Measurements from ENCODE around the gene BPI. TPM values are rescaled to one million over a fixed set of nuclear protein-coding genes. Genes with fewer than 3 reads are reported as not detected.
A peak's percentile ranks its signal among the peaks of the same experiment; 100 is the strongest.

The BPI gene
- total RNA-seq, 6 experiments from 2014 or later: 0.26 to 1.3 (median 0.60) TPM; not detected in 2

GRCh38 chr20:38330638-38331037 lies 26.7 kb downstream of the BPI start:
- no peak overlapping the region for H3K27ac ChIP-seq
- 19% methylated on average over 3 of the region's 3 CpGs for WGBS (ENCODE audit: insufficient coverage, low coverage, low lambda C conversion rate, missing lambda C conversion rate)
- peak; percentile 42 to 78 (median 71) for DNase-seq
- no peaks in the 10 kb centered on the region for H3K9me3 ChIP-seq
- intact Hi-C loops (cut with DNase I): loop anchor here (10.0 kb wide), 1 partner anchor 84 kb away; no protein-coding TSS in a partner anchor
- H3K4me3 ChIP-seq: no peak overlapping the region
- H3K4me1 ChIP-seq: peaks cover 0 to 13% (median 6%) of the 10 kb centered on the region in 4 donors
- TF ChIP-seq, protein P1, sequence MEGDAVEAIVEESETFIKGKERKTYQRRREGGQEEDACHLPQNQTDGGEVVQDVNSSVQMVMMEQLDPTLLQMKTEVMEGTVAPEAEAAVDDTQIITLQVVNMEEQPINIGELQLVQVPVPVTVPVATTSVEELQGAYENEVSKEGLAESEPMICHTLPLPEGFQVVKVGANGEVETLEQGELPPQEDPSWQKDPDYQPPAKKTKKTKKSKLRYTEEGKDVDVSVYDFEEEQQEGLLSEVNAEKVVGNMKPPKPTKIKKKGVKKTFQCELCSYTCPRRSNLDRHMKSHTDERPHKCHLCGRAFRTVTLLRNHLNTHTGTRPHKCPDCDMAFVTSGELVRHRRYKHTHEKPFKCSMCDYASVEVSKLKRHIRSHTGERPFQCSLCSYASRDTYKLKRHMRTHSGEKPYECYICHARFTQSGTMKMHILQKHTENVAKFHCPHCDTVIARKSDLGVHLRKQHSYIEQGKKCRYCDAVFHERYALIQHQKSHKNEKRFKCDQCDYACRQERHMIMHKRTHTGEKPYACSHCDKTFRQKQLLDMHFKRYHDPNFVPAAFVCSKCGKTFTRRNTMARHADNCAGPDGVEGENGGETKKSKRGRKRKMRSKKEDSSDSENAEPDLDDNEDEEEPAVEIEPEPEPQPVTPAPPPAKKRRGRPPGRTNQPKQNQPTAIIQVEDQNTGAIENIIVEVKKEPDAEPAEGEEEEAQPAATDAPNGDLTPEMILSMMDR (IDR thresholded peaks at IDR 0.05): no peak
- no peak for TF ChIP-seq POLR2A (IDR thresholded peaks at IDR 0.05)
- H3K36me3 ChIP-seq: no peaks in the 10 kb centered on the region
- ATAC-seq: peak; percentile 88 to 97 (median 93)
- no peaks in the 10 kb centered on the region for H3K27me3 ChIP-seq

DNA sequence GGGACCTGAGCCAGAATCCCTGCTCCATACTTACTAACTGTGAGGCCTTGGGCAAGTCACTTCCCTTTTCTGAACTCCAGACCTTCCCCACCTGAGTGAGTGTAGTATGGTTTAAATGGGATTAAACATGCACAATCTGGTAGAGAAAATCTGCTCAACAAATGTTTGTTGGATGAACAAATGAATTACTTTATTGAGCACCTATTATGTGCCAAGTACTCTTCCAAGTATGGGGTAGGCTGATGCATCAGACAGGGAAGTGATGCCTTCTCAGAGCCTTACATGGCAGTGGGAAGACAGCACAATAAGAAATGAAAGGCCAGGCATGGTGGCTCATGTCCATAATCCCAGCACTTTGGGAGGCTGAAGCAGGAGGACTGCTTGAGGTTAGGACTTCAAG lies 27.3 kb downstream of the BPI start:
- Histone ChIP-seq H3K4me1 (peaks cover 0 to 13% (median 6%) of the 10 kb centered on the region in 4 donors), H3K27ac (no peak overlapping the region), H3K27me3 (no peaks in the 10 kb centered on the region), H3K9me3 (no peaks in the 10 kb centered on the region), H3K4me3 (no peak overlapping the region), H3K36me3 (no peaks in the 10 kb centered on the region)
- no peak for DNase-seq
- no peak for ATAC-seq
- TF ChIP-seq, protein P1 (IDR thresholded peaks at IDR 0.05): no peak
- no peak for TF ChIP-seq POLR2A (IDR thresholded peaks at IDR 0.05)
- intact Hi-C loops (cut with DNase I): loop anchor here (10.0 kb wide), 1 partner anchor 84 kb away; no protein-coding TSS in a partner anchor

GRCh38 chr20:38331814-38332213 lies 27.9 kb downstream of the BPI start:
- intact Hi-C loops (cut with DNase I): loop anchor here (10.0 kb wide), 1 partner anchor 83 kb away; no protein-coding TSS in a partner anchor
- no peak for TF ChIP-seq POLR2A (IDR thresholded peaks at IDR 0.05)
- TF ChIP-seq, protein P1 (IDR thresholded peaks at IDR 0.05): no peak
- ATAC-seq: no peak
- Histone ChIP-seq H3K9me3 (no peaks in the 10 kb centered on the region), H3K4me1 (peaks cover 0 to 13% (median 6%) of the 10 kb centered on the region in 4 donors), H3K27me3 (no peaks in the 10 kb centered on the region), H3K27ac (no peak overlapping the region), H3K36me3 (no peaks in the 10 kb centered on the region), H3K4me3 (no peak overlapping the region)
- WGBS (ENCODE audit: insufficient coverage, low coverage, low lambda C conversion rate, missing lambda C conversion rate): 81% methylated on average over 8 of the region's 8 CpGs
- no peak for DNase-seq

GRCh38 chr20:38334016-38334415 lies 30.1 kb downstream of the BPI start:
- H3K4me3 ChIP-seq: no peak overlapping the region
- H3K36me3 ChIP-seq: no peaks in the 10 kb centered on the region
- 79% methylated on average over 7 of the region's 8 CpGs for WGBS (ENCODE audit: insufficient coverage, low coverage, low lambda C conversion rate, missing lambda C conversion rate)
- no peak overlapping the region for H3K27ac ChIP-seq
- DNase-seq (no peak), ATAC-seq (no peak)
- intact Hi-C loops (cut with DNase I): loop anchor here (10.0 kb wide), 1 partner anchor 81 kb away; no protein-coding TSS in a partner anchor
- H3K27me3 ChIP-seq: no peaks in the 10 kb centered on the region
- H3K4me1 ChIP-seq: peaks cover 0 to 18% (median 9%) of the 10 kb centered on the region in 4 donors
- no peaks in the 10 kb centered on the region for H3K9me3 ChIP-seq
- TF ChIP-seq, protein P1 (IDR thresholded peaks at IDR 0.05): no peak
- no peak for TF ChIP-seq POLR2A (IDR thresholded peaks at IDR 0.05)
